Testis (tissue), 3 donors: Measurements from ENCODE around the gene KCNQ1OT1. TPM values are rescaled to one million over a fixed set of nuclear protein-coding genes. Genes with fewer than 3 reads are reported as not detected.
"Not testable (repeated sequence)": the region's sequence is repeated elsewhere in the genome, so short reads cannot be mapped to it uniquely, and the experiment has no call there.

Experiments used
- DNase-seq: peaks from one replicate; pipeline ENCODE4 v3.0.0-alpha.2; 2019
- H3K27ac ChIP-seq, 2 donors: fragments of 200-600 bp; sonication (generic); one replicate each; pipeline ENCODE4 v1.5.1; 2019
- H3K27me3 ChIP-seq: fragments of 200-600 bp; sonication (generic); one replicate; pipeline ENCODE4 v1.5.1; 2019
- H3K36me3 ChIP-seq: fragments of 200-600 bp; sonication (generic); one replicate; pipeline ENCODE4 v1.5.1; 2017; ENCODE audit warnings: low read depth; ENCODE audit errors: missing control alignments
- H3K4me1 ChIP-seq: fragments of 200-600 bp; sonication (generic); one replicate; pipeline ENCODE4 v1.5.1; 2019
- H3K4me3 ChIP-seq, 2 donors: fragments of 200-600 bp; sonication (generic); one replicate each; pipeline ENCODE4 v1.5.1; 2017 to 2019
- H3K9me3 ChIP-seq: fragments of 200-600 bp; sonication (generic); one replicate; pipeline ENCODE4 v1.5.1; 2017
- POLR2A ChIP-seq: fragments of 450-650 bp; IDR thresholded peaks from one replicate; pipeline ENCODE4 v1.6.1; 2017; ENCODE audit warnings: antibody characterized with exemption, mild to moderate bottlenecking, moderate library complexity
- WGBS, 2 donors: methylation state at CpG; one replicate each; pipeline ENCODE4 v1.1.5; 2018; 5-methylcytosine and 5-hydroxymethylcytosine counted together
- intact Hi-C: fragments of 100-400 bp; cut with DNase I; formaldehyde crosslinking; loops from one replicate; pipeline ENCODE4 v1.15.1; 2023; ENCODE audit warnings: low total_unique reads
- polyA plus RNA-seq: library from polyadenylated mRNA; stranded (reverse); fragments of 350-450 nt; fragmentation: Illumina TruSeq; extraction: RNeasy Lipid Tissue Mini Kit (QIAGEN cat#74804); gene quantifications from one replicate; pipeline ENCODE4 v1.2.3, GENCODE V29; 2014; ENCODE audit warnings: low read depth, low replicate concordance; ENCODE audit not compliant: insufficient read depth
- total RNA-seq, 2 donors: library from RNA; depleted of rRNA; stranded (reverse); fragments of >200 nt; gene quantifications; one replicate each; pipeline ENCODE4 v1.2.3, GENCODE V29; 2016
- TF ChIP-seq, protein P1 (sequence below), 3 experiments: fragments of 450-650 bp in 2 of 3; fragments of 200-600 bp in 1 of 3; sonication (generic) in 1 of 3; IDR thresholded peaks; one replicate each; pipeline ENCODE4 v1.5.1; 2016 to 2019; ENCODE audit warnings: antibody characterized with exemption in 3 of 3, mild to moderate bottlenecking in 2 of 3, moderate library complexity in 1 of 3

The KCNQ1OT1 gene
- total and polyA plus RNA-seq, 3 donors from 2014 or later = 0.20 to 5.9 (median 4.0) TPM

DNA sequence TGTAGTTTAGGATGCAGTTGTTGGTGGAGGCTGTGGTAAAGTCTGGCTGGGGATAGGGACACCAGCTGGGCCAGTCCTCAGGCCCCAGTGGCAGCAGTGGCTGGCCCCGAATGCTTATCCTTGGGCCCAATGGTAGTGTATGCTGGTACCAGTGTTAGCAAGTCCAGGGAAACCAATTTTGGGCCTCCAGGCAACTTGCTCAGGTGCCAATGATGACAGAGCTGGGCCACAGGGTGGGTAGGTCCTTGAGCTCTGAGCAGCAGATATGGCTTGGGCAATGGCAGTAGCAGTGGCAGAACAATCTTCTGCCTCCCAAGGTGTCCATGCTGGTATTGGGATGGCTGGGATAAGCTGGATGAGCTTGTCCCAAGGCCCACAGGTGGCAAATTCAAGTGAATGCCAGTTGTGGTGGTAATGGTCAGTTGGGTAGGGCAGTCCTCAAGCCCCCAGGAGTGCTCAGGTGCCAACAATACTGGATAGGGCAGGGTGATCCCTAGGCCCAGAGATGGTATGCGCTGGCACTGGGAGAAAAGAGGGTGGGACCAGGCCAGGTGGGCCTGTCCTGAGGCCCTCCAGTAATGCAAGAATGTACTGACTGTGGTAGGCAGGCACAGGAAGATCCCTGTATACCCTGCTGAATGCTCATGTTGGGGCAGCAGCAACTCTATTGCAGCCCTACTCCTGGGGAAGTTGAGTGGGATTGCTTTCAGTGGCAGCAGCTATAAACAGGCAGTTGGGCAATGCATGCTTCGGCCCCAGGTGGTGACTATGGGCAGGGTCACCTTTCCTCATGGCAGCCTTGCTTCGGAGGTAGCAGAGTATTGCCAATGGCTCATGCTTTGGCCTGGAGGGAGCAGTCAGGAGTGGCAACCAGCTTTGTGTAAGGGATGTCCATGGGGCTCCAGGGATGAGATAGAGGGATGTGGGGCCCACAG is 54.7 kb downstream of the KCNQ1OT1 start:
- DNase-seq = no peak
- Histone ChIP-seq H3K27ac (no peak overlapping the region), H3K36me3 (no peaks in the 10 kb centered on the region), H3K27me3 (no peaks in the 10 kb centered on the region), H3K9me3 (no peaks in the 10 kb centered on the region), H3K4me1 (no peaks in the 10 kb centered on the region), H3K4me3 (no peak overlapping the region)
- intact Hi-C loops = no loop called here
- WGBS, 2 donors = 92 to 93% methylated on average over 3 to 4 of the region's 4 CpGs
- TF ChIP-seq, protein P1, sequence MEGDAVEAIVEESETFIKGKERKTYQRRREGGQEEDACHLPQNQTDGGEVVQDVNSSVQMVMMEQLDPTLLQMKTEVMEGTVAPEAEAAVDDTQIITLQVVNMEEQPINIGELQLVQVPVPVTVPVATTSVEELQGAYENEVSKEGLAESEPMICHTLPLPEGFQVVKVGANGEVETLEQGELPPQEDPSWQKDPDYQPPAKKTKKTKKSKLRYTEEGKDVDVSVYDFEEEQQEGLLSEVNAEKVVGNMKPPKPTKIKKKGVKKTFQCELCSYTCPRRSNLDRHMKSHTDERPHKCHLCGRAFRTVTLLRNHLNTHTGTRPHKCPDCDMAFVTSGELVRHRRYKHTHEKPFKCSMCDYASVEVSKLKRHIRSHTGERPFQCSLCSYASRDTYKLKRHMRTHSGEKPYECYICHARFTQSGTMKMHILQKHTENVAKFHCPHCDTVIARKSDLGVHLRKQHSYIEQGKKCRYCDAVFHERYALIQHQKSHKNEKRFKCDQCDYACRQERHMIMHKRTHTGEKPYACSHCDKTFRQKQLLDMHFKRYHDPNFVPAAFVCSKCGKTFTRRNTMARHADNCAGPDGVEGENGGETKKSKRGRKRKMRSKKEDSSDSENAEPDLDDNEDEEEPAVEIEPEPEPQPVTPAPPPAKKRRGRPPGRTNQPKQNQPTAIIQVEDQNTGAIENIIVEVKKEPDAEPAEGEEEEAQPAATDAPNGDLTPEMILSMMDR (IDR thresholded peaks at IDR 0.05) = no peak
- no peak for TF ChIP-seq POLR2A

DNA sequence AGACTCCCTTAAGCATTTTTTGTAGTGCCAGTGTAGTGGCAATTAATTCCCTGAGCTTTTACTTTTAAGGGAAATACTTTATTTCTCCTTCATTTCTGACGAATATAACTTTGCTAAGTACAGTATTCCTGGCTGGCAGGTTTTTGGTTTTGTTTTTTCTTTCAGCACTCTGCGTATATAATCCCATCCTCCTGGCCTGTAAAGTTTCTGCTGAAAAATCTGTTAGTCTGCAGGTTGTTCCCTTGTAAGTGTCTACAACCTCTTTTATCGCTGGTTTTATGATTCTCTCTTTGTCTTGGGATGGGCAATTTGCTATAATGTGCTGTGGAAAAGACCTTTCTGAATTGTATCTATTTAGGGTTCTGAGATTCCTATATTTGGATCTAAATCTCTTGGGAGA is 56.0 kb downstream of the KCNQ1OT1 start:
- no peak overlapping the region for H3K4me3 ChIP-seq
- TF ChIP-seq, protein P1 (IDR thresholded peaks at IDR 0.05) = no peak
- no peak for TF ChIP-seq POLR2A
- H3K4me1 ChIP-seq = no peaks in the 10 kb centered on the region
- H3K9me3 ChIP-seq = no peaks in the 10 kb centered on the region
- no peaks in the 10 kb centered on the region for H3K36me3 ChIP-seq
- H3K27ac ChIP-seq = no peak overlapping the region
- no peaks in the 10 kb centered on the region for H3K27me3 ChIP-seq
- intact Hi-C loops = no loop called here
- WGBS, 2 donors = 86 to 92% methylated on average over 3 of the region's 3 CpGs
- no peak for DNase-seq

DNA sequence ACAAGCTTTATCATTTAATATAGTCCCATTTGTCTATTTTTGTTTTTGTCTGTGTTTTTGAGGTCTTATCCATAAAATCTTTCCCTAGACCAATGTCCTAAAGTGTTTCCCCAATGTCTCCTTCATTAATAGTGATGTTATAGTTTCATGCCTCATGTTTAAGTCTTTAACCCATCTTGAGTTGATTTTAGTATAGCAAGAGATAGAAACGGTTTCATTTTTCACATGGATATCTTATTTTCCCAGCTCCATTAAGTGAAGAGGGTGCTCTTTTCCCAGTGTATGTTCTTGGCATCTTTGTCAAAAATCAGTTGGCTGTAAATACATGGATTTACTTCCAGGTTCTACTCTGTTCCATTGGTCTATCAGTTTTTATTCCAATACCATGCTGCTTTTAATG is 58.2 kb downstream of the KCNQ1OT1 start:
- intact Hi-C loops = no loop called here
- Histone ChIP-seq H3K27me3 (no peaks in the 10 kb centered on the region), H3K9me3 (no peaks in the 10 kb centered on the region), H3K27ac (no peak overlapping the region), H3K36me3 (no peaks in the 10 kb centered on the region), H3K4me1 (no peaks in the 10 kb centered on the region), H3K4me3 (no peak overlapping the region)
- DNase-seq = no peak
- WGBS, 2 donors = 87 to 88% methylated on average over 1 of the region's 1 CpG
- TF ChIP-seq POLR2A = no peak
- TF ChIP-seq, protein P1 (IDR thresholded peaks at IDR 0.05) = no peak

DNA sequence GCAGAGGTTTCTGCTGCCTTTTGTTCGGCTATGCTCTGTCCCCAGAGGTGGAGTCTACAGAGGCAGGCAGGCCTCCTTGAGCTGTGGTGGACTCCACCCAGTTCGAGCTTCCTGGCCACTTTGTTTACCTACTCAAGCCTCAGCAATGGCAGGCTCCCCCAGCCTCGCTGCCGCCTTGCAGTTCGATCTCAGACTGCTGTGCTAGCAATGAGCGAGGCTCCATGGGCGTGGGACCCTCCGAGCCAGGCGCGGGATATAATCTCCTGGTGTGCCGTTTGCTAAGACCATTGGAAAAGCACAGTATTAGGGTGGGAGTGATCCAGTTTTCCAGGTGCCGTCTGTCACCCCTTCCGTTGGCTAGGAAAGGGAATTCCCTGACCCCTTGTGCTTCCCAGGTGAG is 60.0 kb downstream of the KCNQ1OT1 start:
- 94 to 98% methylated on average over 12 to 13 of the region's 13 CpGs for WGBS, 2 donors
- intact Hi-C loops, H3K4me1 ChIP-seq, DNase-seq, H3K36me3 ChIP-seq, H3K9me3 ChIP-seq, H3K27me3 ChIP-seq, H3K27ac ChIP-seq, H3K4me3 ChIP-seq: not testable (repeated sequence)

DNA sequence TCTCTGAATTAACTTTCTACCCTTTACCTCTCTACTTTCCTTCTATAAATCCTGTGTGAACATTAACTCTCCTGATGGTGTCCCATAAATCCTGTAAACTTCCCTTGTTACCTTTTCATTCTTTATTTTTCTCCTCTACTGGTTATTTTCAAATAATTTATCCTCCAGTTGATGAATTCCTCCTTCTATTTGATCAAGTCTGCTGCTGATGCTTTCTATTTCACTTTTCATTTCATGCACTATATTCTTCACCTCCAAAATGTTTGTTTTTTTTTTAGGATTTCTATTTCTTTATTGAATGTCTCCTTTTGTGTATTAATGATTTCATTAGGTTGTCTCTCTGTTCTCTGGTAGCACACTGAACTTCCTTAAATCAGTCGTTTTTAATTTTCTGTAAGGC is 68.6 kb downstream of the KCNQ1OT1 start:
- no peaks in the 10 kb centered on the region for H3K27me3 ChIP-seq
- intact Hi-C loops = no loop called here
- H3K27ac ChIP-seq = no peak overlapping the region
- H3K36me3 ChIP-seq = no peaks in the 10 kb centered on the region
- no peaks in the 10 kb centered on the region for H3K9me3 ChIP-seq
- 57 to 78% methylated on average over 1 of the region's 1 CpG for WGBS, 2 donors
- no peak for DNase-seq
- TF ChIP-seq POLR2A = no peak
- TF ChIP-seq, protein P1 (IDR thresholded peaks at IDR 0.05) = no peak
- no peak overlapping the region for H3K4me3 ChIP-seq
- H3K4me1 ChIP-seq = no peaks in the 10 kb centered on the region
